NCI-H526 treated with DMSO at 0.1 percent for 48 hours (cell line): ENCODE measurements around the gene EFEMP2.
A peak's percentile ranks its signal among the peaks of the same experiment; 100 is the strongest.
"Not testable (repeated sequence)": the region's sequence is repeated elsewhere in the genome, so short reads cannot be mapped to it uniquely, and the experiment has no call there.

ENCODE experiments used
- DNase-seq: peaks from one replicate; lab custom pipeline; 2025; lab: John Stamatoyannopoulos, UW

EFEMP2 gene

GRCh38 chr11:65900125-65900898 lies 27.7 kb upstream of the EFEMP2 start, which contains the start of gene FOSL1:
Gene FOSL1, minus strand, starts transcription at chr11:65900388. Its CDS starts 49 bp downstream, at chr11:65900339.
- DNase-seq, result peak; percentile 77

- no peak for DNase-seq
Measured at GRCh38 chr11:65899356-65900124, 26.9 kb upstream of the EFEMP2 start.

DNA sequence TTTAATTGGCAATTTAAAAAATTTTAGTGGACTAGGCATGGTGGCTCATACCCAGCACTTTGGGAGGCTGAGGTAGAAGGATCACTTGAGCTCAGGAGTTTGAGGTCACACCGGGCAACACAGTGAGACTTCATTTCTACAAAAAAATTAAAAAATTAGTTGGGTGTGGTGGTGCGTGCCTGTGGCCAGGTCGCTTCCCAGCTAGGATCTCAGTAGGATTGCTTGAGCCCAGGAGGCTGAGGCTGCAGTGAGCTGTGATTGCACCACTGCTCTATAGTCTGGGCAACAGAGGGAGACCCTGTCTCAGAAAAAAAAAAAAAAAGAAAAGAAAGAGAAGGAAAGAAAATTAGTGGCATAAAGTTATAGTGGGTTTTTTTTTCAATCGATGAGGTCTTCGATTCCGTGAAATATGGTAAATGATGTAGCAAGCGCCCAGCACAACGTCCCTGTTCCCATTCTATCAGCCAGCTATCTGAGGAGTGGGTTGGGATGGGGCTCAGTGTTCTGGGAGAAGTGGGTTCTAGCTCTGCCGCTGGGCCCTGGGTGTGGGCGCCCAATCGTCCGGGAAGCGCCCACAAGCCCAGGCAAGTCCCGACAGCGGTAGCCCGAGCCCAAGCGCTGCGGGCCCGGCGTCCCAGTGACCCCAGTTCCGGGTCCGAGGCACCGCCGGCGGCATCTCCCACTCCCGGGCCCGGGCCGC lies 26.2 kb upstream of the EFEMP2 start:
- DNase-seq, result no peak

DNA sequence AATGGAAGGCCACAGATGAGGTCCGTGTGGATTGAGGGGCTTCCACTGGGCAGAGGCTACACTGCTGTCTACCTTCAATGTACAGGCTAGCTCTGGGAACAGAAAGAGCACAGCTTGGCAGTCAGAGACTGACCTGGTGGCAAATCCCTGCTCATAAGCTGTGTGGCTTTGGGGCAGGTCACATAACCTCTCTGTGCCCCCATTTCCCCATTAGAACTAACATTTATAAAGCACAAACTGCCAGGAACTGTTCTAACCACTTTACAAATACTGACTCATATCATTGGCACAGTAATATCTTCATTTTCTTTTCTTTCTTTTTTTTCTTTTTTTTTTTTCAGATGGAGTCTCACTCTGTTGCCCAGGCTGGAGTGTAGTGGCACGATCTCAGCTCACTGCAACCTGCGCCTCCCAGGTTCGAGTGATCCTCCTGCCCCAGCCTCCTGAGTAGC lies 24.4 kb upstream of the EFEMP2 start:
- no peak for DNase-seq

- DNase-seq, result no peak
Measured at GRCh38 chr11:65896034-65896999, 23.7 kb upstream of the EFEMP2 start.

DNA sequence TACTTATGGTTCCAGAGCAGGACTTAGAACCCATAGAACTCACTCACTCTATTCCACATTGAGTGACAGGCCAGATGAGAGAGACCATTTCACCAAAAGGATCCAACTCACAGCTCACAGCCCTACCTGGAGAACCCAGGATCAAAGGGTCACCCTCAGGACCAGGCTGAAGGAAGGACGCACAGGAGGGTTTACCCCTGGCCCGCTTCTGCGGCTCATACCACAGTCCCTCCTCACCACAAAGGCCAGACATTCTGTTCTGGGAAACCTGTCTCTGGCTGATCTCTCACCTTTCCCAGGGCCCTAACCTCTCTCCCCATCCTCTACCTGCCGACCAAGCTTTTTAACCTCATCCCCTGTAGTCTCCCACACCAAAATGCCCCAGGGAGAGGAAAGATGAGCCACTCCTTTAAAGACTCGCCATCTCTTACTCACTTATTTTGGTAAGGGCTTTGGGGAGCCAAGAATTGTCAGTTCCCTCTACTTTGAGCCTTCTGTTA lies 22.9 kb upstream of the EFEMP2 start:
- DNase-seq, result no peak

DNA sequence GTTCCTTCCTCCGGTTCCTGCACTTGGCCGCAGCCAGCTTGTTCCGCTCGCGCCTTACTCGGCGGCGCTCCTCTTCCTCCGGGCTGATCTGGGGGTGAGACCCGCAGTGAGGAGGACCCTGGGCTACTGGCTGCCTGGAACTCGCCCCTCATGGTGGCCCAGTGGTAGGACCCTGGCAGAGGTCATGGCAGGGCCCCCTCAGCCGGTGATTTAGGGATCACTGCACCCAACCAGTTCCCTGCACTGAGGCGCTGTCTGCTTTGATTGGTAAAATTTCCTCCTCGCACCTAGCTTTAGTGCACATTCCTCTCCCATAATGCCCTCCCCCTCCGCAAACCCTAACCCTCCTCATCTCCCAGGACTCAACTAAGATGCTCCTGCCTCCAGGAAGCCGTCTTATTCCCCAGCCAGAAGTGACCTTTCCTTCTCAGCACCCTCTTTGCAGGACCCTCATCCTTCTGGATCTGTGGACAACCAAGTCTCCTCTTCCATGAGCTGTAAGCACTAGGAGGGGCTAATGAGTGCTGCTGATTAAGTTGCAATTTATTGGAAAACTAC lies 21.5 kb upstream of the EFEMP2 start:
- no peak for DNase-seq

DNA sequence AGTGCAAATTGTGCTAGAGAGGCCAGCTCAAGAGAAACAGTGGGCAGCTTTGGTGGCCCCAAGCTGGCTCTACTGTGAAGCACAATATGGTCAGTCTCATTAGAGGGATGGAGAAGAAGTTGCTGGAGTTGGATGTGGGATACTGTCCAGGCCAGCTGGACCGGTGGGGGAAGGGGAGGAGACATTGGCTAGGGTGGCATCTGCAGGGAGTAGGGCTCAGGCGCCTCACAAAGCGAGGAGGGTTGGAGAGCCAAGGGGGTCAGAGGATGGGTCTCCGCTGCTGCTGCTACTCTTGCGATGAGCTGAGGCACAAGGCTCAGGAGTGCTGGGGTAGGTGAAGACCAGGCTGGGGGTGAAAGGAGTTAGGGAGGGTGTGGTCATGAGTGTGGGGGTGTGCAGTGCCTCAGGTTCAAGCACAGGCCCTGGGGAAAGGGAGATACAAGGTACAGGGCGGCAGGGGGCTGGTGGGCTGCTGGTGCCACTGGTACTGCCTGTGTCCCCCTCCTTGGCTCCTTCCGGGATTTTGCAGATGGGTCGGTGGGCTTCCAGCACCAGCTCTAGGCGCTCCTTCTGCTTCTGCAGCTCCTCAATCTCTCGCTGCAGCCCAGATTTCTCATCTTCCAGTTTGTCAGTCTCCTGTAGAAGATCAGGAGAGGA lies 20.2 kb upstream of the EFEMP2 start:
- DNase-seq, result no peak

- not testable (repeated sequence) for DNase-seq
Measured at GRCh38 chr11:65892137-65892540, 19.5 kb upstream of the EFEMP2 start.

DNA sequence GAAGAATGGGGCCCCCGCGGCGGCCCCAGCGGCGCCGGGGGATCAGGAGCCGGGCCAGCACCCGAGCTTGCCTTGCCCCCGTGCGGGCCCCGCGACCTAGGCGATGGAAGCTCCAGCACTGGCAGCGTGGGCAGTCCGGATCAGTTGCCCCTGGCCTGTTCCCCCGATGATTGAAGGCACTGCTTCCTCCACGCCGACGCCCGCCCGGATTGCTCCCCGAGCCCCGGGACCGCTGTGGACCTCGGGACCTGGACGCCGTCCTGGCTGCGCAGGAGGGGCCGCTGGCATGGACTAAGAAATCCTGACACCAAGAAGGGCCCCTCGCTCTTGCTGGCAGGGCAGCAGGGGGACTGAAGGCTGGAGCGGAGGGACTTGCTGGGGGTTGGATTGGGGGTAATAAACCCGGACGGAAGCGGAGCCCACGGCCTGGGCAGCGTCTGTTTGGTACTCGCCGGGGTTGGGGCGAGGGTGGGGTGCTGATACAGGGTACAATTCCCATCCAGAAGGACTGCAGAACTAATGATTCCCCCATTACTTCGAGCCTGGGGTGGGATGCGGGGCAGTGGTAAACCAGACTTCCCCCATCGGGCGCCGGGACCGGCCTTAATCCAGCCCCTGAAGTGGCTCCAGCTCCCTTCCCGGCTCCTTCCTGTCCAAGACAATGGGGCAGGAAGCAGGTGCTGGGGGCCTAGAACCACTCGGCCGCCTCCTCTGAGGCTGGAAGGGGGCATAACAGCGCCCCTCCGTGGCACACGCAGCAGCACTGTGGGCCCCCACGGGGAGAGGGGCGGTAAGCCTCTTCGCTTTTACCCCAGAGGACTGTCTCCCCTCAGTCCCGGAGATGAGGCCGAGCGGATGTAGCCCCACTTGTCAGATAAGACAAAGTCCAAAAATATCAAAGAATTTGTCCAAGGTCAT lies 18.9 kb upstream of the EFEMP2 start:
- no peak for DNase-seq

DNA sequence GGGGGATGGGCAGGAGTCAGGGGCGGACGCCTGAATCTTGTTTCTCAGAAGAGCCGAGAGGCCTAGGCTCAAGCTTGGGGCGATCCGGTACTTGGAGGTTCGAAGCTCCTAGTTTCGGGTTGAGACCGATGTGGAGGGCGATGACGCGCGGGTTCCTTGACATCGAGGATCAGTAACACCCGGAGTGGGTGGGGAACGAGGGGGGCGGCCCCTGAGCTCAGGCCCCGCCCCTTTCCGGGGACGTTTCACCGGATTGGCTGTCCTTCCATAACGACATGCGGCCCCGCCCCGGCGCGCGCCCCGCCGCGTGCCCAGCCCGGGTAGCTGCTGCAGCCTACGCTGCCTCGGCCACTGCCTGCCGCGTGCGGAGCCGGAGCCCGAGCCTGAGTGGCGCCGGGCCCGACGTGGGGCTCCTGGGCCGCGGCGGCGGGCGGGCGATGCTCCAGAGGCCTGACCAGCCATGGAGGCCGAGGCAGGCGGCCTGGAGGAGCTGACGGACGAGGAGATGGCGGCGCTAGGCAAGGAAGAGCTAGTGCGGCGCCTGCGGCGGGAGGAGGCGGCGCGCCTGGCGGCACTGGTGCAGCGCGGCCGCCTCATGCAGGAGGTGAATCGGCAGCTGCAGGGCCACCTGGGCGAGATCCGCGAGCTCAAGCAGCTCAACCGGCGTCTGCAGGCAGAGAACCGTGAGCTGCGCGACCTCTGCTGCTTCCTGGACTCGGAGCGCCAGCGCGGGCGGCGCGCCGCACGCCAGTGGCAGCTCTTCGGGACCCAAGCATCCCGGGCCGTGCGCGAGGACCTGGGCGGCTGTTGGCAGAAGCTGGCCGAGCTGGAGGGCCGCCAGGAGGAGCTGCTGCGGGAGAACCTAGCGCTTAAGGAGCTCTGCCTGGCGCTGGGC lies 18.0 kb upstream of the EFEMP2 start, which contains the start of gene CCDC85B:
Gene CCDC85B, plus strand, starts transcription at position 350 of the 895 bp plus-strand sequence. Its CDS starts 111 bp downstream, at position 461.
- peak; percentile 93 for DNase-seq

DNA sequence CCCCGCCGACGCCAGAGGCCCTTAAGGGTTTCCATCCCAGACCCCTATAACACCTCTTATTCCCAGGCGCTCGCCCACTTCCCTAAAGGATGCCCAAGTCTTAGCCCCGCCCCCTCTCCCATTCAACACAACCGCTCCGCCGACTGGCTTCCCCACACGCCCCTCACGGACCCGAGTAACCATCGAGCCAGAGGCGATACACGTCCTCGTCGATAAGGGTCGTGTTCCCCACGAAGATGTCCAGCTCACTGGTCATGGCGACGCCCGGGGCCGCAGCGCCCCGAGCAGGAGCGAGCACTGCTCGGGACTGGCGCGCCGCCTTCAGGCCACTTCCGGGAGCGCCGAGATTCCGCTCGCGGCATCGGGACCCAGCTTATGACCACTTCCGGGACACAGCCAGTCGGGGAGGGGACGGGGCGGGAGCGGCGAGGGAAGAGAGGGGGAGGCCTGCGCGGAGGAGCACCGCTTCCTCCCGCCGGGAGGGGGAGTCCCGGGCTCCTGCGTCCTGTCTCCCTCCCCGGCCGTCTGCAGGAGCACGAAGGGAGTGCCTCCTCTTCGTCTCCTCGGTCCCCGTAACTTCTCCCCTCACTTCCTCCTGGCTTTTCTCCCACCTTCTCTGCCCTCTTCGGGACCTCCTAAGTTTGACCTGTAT lies 15.7 kb upstream of the EFEMP2 start, which contains the start of gene FIBP:
Gene FIBP, minus strand, starts transcription at position 309 of the 652 bp plus-strand sequence. Its CDS starts 53 bp downstream, at position 256.
- peak; percentile 94 for DNase-seq

- DNase-seq, result no peak
Measured at GRCh38 chr11:65887723-65888162, 15.1 kb upstream of the EFEMP2 start.

DNA sequence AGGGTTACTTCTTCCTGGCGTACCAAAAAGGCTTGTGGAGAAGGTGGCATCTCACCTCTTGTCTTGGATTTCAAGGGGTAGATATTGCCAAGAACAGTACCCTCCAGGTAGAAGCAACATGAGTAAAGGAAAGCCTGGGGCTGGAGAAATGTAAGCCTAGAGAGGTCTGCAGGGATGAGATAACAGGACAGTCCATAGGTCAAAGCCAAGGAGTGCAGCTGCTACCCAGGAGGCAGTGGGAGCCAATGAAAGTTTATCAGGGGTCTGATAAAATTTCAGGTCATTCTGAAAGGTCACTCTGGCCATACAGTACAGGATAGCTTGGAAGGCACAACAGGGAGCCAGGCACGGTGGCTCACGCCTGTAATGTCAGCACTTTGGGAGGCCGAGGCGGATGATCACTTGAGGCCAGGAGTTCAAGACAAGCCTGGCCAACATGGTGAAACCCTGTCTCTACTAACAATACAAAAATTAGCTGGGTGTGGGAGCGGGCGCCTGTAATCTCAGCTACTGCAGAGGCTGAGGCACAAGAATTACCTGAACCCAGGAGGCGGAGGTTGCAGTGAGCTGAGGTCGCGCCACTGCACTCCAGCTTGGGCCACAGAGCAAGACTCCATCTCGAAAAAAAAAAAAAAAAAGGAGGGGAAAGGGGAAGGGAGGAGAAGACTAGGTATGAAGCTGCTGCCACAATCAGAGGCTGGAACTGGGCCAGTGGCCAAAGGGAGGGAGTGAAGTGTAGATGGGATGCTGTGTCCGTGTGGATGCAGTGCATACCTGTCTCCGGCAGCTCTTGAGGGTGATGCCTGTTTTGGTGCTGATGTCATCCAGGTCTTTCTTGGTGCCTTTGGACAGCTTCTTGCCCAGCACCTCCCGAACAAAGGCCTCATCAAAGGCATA lies 14.5 kb upstream of the EFEMP2 start:
- no peak for DNase-seq

- no peak for DNase-seq
Measured at GRCh38 chr11:65885808-65886536, 13.4 kb upstream of the EFEMP2 start.
